Inflammatory macrophage treated with lipopolysaccharide for 4 hours (primary cell): ENCODE measurements around the gene MCF2L2.
"Not testable (repeated sequence)": the region's sequence is repeated elsewhere in the genome, so short reads cannot be mapped to it uniquely, and the experiment has no call there.

Experiments
- DNase-seq: peaks from one replicate; pipeline ENCODE4 v3.0.0-alpha.2; 2020

Gene MCF2L2

GRCh38 chr3:183396662-183397391 is 31.6 kb downstream of the MCF2L2 start:
- no peak for DNase-seq

GRCh38 chr3:183394150-183394549 is 34.3 kb downstream of the MCF2L2 start:
- no peak for DNase-seq

- no peak for DNase-seq
These were observed 34.8 kb downstream of the MCF2L2 start for GRCh38 chr3:183393625-183394024.

GRCh38 chr3:183392186-183393034 is 36.0 kb downstream of the MCF2L2 start:
- DNase-seq: no peak

GRCh38 chr3:183391460-183391859 is 37.0 kb downstream of the MCF2L2 start:
- DNase-seq: no peak

GRCh38 chr3:183390844-183391243 is 37.6 kb downstream of the MCF2L2 start:
- no peak for DNase-seq

- DNase-seq: no peak
These were observed 40.1 kb downstream of the MCF2L2 start for GRCh38 chr3:183388213-183388895.

GRCh38 chr3:183387797-183388196 is 40.6 kb downstream of the MCF2L2 start:
- DNase-seq: no peak

- no peak for DNase-seq
These were observed 41.8 kb downstream of the MCF2L2 start for GRCh38 chr3:183386651-183387050.

- peak; percentile 90 for DNase-seq
These were observed 42.5 kb downstream of the MCF2L2 start for GRCh38 chr3:183385698-183386613.

- peak; percentile 97 for DNase-seq
These were observed 46.7 kb downstream of the MCF2L2 start for GRCh38 chr3:183381673-183382072.

- DNase-seq: peak; percentile 94
These were observed 47.2 kb downstream of the MCF2L2 start for GRCh38 chr3:183381179-183381578.

- no peak for DNase-seq
These were observed 49.5 kb downstream of the MCF2L2 start for GRCh38 chr3:183378951-183379350.

GRCh38 chr3:183378545-183378944 is 49.9 kb downstream of the MCF2L2 start:
- no peak for DNase-seq

GRCh38 chr3:183378008-183378407 is 50.4 kb downstream of the MCF2L2 start:
- DNase-seq: no peak

GRCh38 chr3:183377307-183377959 is 51.0 kb downstream of the MCF2L2 start:
- DNase-seq: peak; percentile 59

- peak; percentile 96 for DNase-seq
These were observed 52.6 kb downstream of the MCF2L2 start for GRCh38 chr3:183375787-183376186.

GRCh38 chr3:183375337-183375736 is 53.1 kb downstream of the MCF2L2 start:
- DNase-seq: no peak

- no peak for DNase-seq
These were observed 55.5 kb downstream of the MCF2L2 start for GRCh38 chr3:183372911-183373310.

- not testable (repeated sequence) for DNase-seq
These were observed 56.8 kb downstream of the MCF2L2 start for GRCh38 chr3:183371600-183371968.

GRCh38 chr3:183370391-183370790 is 58.0 kb downstream of the MCF2L2 start:
- peak; percentile 70 for DNase-seq

- DNase-seq: no peak
These were observed 58.8 kb downstream of the MCF2L2 start for GRCh38 chr3:183369627-183370026.
